Activated B cell treated with CpG ODN at 0.5 μM for 24 hours (primary cell): ENCODE measurements around the gene ISY1. TPM values are rescaled to one million over a fixed set of nuclear protein-coding genes. Genes with fewer than 3 reads are reported as not detected.
A peak's percentile ranks its signal among the peaks of the same experiment; 100 is the strongest.
"Not testable (repeated sequence)": the region's sequence is repeated elsewhere in the genome, so short reads cannot be mapped to it uniquely, and the experiment has no call there.

ENCODE experiments used
- ATAC-seq: fragments of 200-7000 bp; cut with Tn5 transposase; one replicate; pipeline ENCODE4 v1.10.0; 2021; ENCODE audit warnings: low read depth, mild to moderate bottlenecking, moderate library complexity
- CTCF ChIA-PET: fragments of 350-600 bp; sonication (Branson Sonifier 250); formaldehyde crosslinking; loops from one replicate; lab custom pipeline; 2021; ENCODE audit warnings: antibody characterized with exemption; lab: Charles Lee
- POLR2A ChIA-PET: fragments of 350-600 bp; sonication (Branson Sonifier 250); formaldehyde crosslinking; loops from one replicate; lab custom pipeline; 2021; ENCODE audit warnings: antibody characterized with exemption; lab: Charles Lee
- DNase-seq: peaks from one replicate; pipeline ENCODE4 v3.0.0; 2022
- H3K27ac Mint-ChIP-seq: one replicate; pipeline ENCODE4 v1.8.0; 2020; ENCODE audit warnings: mixed read lengths
- H3K27me3 Mint-ChIP-seq: one replicate; pipeline ENCODE4 v1.8.0; 2021; ENCODE audit warnings: mixed read lengths
- H3K36me3 Mint-ChIP-seq: one replicate; pipeline ENCODE4 v1.8.0; 2021; ENCODE audit warnings: low read depth, mixed read lengths
- H3K4me1 Mint-ChIP-seq: one replicate; pipeline ENCODE4 v1.8.0; 2021; ENCODE audit warnings: mixed read lengths
- H3K4me3 Mint-ChIP-seq: one replicate; pipeline ENCODE4 v1.8.0; 2020; ENCODE audit warnings: mild to moderate bottlenecking, mixed read lengths
- H3K9me3 Mint-ChIP-seq: one replicate; pipeline ENCODE4 v1.8.0; 2020; ENCODE audit warnings: mixed read lengths
- intact Hi-C: fragments of 100-400 bp; cut with micrococcal nuclease; formaldehyde crosslinking; loops from one replicate; pipeline ENCODE4 v1.15.1; 2024
- total RNA-seq: library from RNA; stranded (reverse); gene quantifications from 2 replicates; pipeline ENCODE4 v1.2.3, GENCODE V29; 2022
- TF ChIP-seq, protein P1 (sequence below): fragments of 200-600 bp; IDR thresholded peaks from one replicate; pipeline ENCODE4 v1.8.0; 2022; ENCODE audit warnings: antibody characterized with exemption, mild to moderate bottlenecking

ISY1 gene
- total RNA-seq, 1 donor from 2014 or later, result 47.7 TPM

GRCh38 chr3:129197321-129197720 lies 36.5 kb upstream of the ISY1 start:
- TF ChIP-seq, protein P1, sequence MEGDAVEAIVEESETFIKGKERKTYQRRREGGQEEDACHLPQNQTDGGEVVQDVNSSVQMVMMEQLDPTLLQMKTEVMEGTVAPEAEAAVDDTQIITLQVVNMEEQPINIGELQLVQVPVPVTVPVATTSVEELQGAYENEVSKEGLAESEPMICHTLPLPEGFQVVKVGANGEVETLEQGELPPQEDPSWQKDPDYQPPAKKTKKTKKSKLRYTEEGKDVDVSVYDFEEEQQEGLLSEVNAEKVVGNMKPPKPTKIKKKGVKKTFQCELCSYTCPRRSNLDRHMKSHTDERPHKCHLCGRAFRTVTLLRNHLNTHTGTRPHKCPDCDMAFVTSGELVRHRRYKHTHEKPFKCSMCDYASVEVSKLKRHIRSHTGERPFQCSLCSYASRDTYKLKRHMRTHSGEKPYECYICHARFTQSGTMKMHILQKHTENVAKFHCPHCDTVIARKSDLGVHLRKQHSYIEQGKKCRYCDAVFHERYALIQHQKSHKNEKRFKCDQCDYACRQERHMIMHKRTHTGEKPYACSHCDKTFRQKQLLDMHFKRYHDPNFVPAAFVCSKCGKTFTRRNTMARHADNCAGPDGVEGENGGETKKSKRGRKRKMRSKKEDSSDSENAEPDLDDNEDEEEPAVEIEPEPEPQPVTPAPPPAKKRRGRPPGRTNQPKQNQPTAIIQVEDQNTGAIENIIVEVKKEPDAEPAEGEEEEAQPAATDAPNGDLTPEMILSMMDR, result no peak
- Mint-ChIP-seq H3K4me3 (no peak overlapping the region), H3K36me3 (no peaks in the 10 kb centered on the region), H3K9me3 (no peaks in the 10 kb centered on the region), H3K27me3 (no peaks in the 10 kb centered on the region), H3K4me1 (peaks cover 23% of the 10 kb centered on the region), H3K27ac (no peak overlapping the region)
- ChIA-PET CTCF (interaction anchor here (1.7 kb wide), 1 partner anchor 144 kb away, joined by 4 read pairs; no protein-coding TSS in a partner anchor), POLR2A (no interaction called here)
- intact Hi-C loops, result loop anchor here (2.0 kb wide), 1 partner anchor 15 kb away; the partner anchor contains the start of gene CNBP
- no peak for ATAC-seq
- no peak for DNase-seq

GRCh38 chr3:129196601-129197000 lies 35.7 kb upstream of the ISY1 start:
- intact Hi-C loops, result loop anchor here (2.0 kb wide), 1 partner anchor 14 kb away; the partner anchor contains the start of gene CNBP
- H3K36me3 Mint-ChIP-seq, result no peaks in the 10 kb centered on the region
- POLR2A ChIA-PET, result interaction anchor here (1.4 kb wide), 1 partner anchor 13 kb away, joined by 6 read pairs; the partner anchor contains the start of gene CNBP

DNA sequence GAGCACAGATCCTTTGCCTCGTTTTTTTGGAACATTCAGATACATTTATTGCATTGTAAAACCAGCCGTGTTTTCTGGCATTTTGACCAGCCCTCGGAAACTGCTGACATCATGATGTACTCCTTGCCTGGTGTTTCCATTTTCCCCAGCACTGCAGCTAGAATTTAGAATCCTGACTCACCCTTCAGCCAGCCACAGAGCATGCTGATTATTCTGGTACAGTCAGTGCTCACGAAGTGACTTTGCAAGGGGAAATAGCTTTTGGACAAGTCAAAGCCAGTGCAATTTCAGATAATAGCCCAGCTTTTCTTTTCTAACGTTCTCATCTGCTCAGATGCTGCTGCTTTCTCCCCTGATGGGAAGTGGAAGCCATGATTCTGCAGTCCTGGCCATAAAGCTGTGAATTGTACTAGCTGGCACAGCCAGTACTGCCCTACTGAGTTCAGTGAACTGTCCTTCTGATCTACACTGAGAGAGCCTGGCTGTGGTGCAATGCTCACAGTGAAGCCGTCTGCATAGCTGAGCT lies 34.9 kb upstream of the ISY1 start:
- H3K4me3 Mint-ChIP-seq, result no peak overlapping the region
- H3K27ac Mint-ChIP-seq, result no peak overlapping the region
- ChIA-PET CTCF (interaction anchor here (1.0 to 1.7 kb wide), 3 partner anchors 50 to 224 kb away, joined by 3 to 9 read pairs (median 4); no protein-coding TSS in a partner anchor), POLR2A (interaction anchor here (1.4 kb wide), 1 partner anchor 12 kb away, joined by 6 read pairs; the partner anchor contains the start of gene CNBP)
- intact Hi-C loops, result loop anchor here (2.0 kb wide), 1 partner anchor 13 kb away; the partner anchor contains the start of gene CNBP
- no peaks in the 10 kb centered on the region for H3K9me3 Mint-ChIP-seq
- H3K27me3 Mint-ChIP-seq, result no peaks in the 10 kb centered on the region
- H3K36me3 Mint-ChIP-seq, result no peaks in the 10 kb centered on the region
- TF ChIP-seq, protein P1, result no peak
- peaks cover 23% of the 10 kb centered on the region for H3K4me1 Mint-ChIP-seq
- DNase-seq (no peak), ATAC-seq (no peak)

More at GRCh38 chr3:129196601-129197000, 35.7 kb upstream of the ISY1 start:
- ATAC-seq (no peak), DNase-seq (no peak)
- Mint-ChIP-seq H3K27me3 (no peaks in the 10 kb centered on the region), H3K27ac (no peak overlapping the region), H3K4me1 (peaks cover 23% of the 10 kb centered on the region), H3K9me3 (no peaks in the 10 kb centered on the region), H3K4me3 (no peak overlapping the region)
- TF ChIP-seq, protein P1, result no peak
- CTCF ChIA-PET, result interaction anchor here (1.5 to 1.7 kb wide), 2 partner anchors 49 to 143 kb away, joined by 4 to 9 read pairs; no protein-coding TSS in a partner anchor

- H3K27me3 Mint-ChIP-seq, DNase-seq, H3K4me1 Mint-ChIP-seq, H3K36me3 Mint-ChIP-seq, H3K4me3 Mint-ChIP-seq, H3K27ac Mint-ChIP-seq, H3K9me3 Mint-ChIP-seq, CTCF ChIA-PET, ATAC-seq: not testable (repeated sequence)
- POLR2A ChIA-PET, result interaction anchor here (0.7 kb wide), 1 partner anchor 41 kb away, joined by 3 read pairs; no protein-coding TSS in a partner anchor
- intact Hi-C loops, result loop anchor here (10.0 kb wide), 1 partner anchor 315 kb away; the partner anchor contains the start of gene ACAD9
Measured at GRCh38 chr3:129189793-129190192, 28.9 kb upstream of the ISY1 start.

DNA sequence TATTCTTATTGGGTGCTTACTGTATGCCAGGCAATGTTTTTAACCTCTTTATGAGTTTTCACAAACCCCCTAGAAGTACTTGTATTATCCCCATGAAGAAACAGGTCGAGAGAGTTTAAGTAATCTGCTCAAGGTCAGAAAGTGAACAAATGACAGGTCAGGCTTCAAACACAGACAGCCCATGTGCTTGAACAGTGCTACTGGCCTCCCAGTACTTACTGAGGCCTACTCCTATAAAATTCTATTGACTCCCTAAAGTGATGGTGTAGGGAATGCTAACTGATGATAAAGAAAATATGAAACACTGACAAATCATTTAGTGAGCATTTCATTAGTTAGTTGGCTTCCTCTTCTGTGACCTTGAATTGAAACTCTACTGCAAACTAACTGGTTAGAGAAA lies 27.0 kb upstream of the ISY1 start:
- Mint-ChIP-seq H3K9me3 (no peaks in the 10 kb centered on the region), H3K4me3 (peak overlapping the region; percentile 24), H3K36me3 (peaks cover 5% of the 10 kb centered on the region), H3K27me3 (no peaks in the 10 kb centered on the region), H3K4me1 (peaks cover 13% of the 10 kb centered on the region), H3K27ac (peak overlapping the region; percentile 61)
- intact Hi-C loops, result loop anchor here (10.0 kb wide), 1 partner anchor 313 kb away; the partner anchor contains the start of gene ACAD9
- DNase-seq (no peak), ATAC-seq (no peak)
- TF ChIP-seq, protein P1, result no peak
- CTCF ChIA-PET, result interaction anchor here (2.8 kb wide), 1 partner anchor 57 kb away, joined by 14 read pairs; no protein-coding TSS in a partner anchor
- POLR2A ChIA-PET, result interaction anchor here (1.1 kb wide), 1 partner anchor 43 kb away, joined by 3 read pairs; no protein-coding TSS in a partner anchor
